Posterior vena cava (tissue), 2 donors: ENCODE measurements around the gene DEPDC5. TPM values are rescaled to one million over a fixed set of nuclear protein-coding genes. Genes with fewer than 3 reads are reported as not detected.

Experiments used
- DNase-seq: peaks from one replicate; pipeline ENCODE4 v3.0.0-alpha.2; 2020; ENCODE audit warnings: low spot score
- intact Hi-C, 2 donors: fragments of 100-400 bp; cut with DNase I; formaldehyde crosslinking; loops; one replicate each; pipeline versions ENCODE4 v1.14.1 to v1.14.2; 2022 to 2023
- total RNA-seq, 2 donors: library from RNA; stranded (reverse); fragmentation: NEBNext Ultra II Directional; extraction: Animal tissue kit (Norgen Biotek cat#: 25700); gene quantifications; one replicate each; pipeline ENCODE4 v1.2.1, GENCODE V29; 2021
- donor health status: DM: yes; HTN: yes; CAD: no.
- donor health status: DM: yes; HTN: yes; CAD: no.

Gene DEPDC5
- total RNA-seq, 2 donors from 2014 or later = 20.2 to 25.4 TPM

GRCh38 chr22:31841078-31841827 is 87.4 kb downstream of the DEPDC5 start:
- DNase-seq = no peak
- intact Hi-C loops = no loop called here

- no peak for DNase-seq
- intact Hi-C loops = no loop called here
Measured at GRCh38 chr22:31843526-31843925, 89.7 kb downstream of the DEPDC5 start.

- DNase-seq = no peak
- intact Hi-C loops = no loop called here
Measured at GRCh38 chr22:31844941-31845340, 91.1 kb downstream of the DEPDC5 start.

- no peak for DNase-seq
- intact Hi-C loops = no loop called here
Measured at GRCh38 chr22:31846161-31847115, 92.6 kb downstream of the DEPDC5 start.

- intact Hi-C loops = no loop called here
- DNase-seq = no peak
Measured at GRCh38 chr22:31848411-31848810, 94.6 kb downstream of the DEPDC5 start.

- no peak for DNase-seq
- intact Hi-C loops = no loop called here
Measured at GRCh38 chr22:31850135-31850534, 96.3 kb downstream of the DEPDC5 start.

GRCh38 chr22:31852691-31853421 is 99.0 kb downstream of the DEPDC5 start:
- intact Hi-C loops = no loop called here
- no peak for DNase-seq

GRCh38 chr22:31853736-31854495 is 100.1 kb downstream of the DEPDC5 start:
- intact Hi-C loops = no loop called here
- no peak for DNase-seq

GRCh38 chr22:31857247-31857646 is 103.4 kb downstream of the DEPDC5 start:
- intact Hi-C loops = no loop called here

GRCh38 chr22:31861226-31861840 is 107.5 kb downstream of the DEPDC5 start:
- intact Hi-C loops = no loop called here
- no peak for DNase-seq

More at GRCh38 chr22:31857247-31857646, 103.4 kb downstream of the DEPDC5 start:
- DNase-seq = no peak

- DNase-seq = no peak
- intact Hi-C loops = no loop called here
Measured at GRCh38 chr22:31866918-31867317, 113.1 kb downstream of the DEPDC5 start.

- intact Hi-C loops = no loop called here
- no peak for DNase-seq
Measured at GRCh38 chr22:31867386-31868153, 113.8 kb downstream of the DEPDC5 start.

- intact Hi-C loops = no loop called here
- DNase-seq = no peak
Measured at GRCh38 chr22:31869739-31870138, 115.9 kb downstream of the DEPDC5 start.

GRCh38 chr22:31870890-31871289 is 117.1 kb downstream of the DEPDC5 start:
- intact Hi-C loops = no loop called here
- DNase-seq = no peak

- DNase-seq = no peak
- intact Hi-C loops = no loop called here
Measured at GRCh38 chr22:31871480-31871879, 117.7 kb downstream of the DEPDC5 start.

GRCh38 chr22:31872209-31872608 is 118.4 kb downstream of the DEPDC5 start:
- no peak for DNase-seq
- intact Hi-C loops = no loop called here

- DNase-seq = no peak
- intact Hi-C loops = no loop called here
Measured at GRCh38 chr22:31874821-31875220, 121.0 kb downstream of the DEPDC5 start.
